ENCODE measurements around the gene ATG4D. TPM values are rescaled to one million over a fixed set of nuclear protein-coding genes. Genes with fewer than 3 reads are reported as not detected.

The ATG4D gene
- total and polyA plus RNA-seq, 2 of the 4 experiments (the other 2 are of a cell fraction): 8.2 to 21.8 TPM

DNA sequence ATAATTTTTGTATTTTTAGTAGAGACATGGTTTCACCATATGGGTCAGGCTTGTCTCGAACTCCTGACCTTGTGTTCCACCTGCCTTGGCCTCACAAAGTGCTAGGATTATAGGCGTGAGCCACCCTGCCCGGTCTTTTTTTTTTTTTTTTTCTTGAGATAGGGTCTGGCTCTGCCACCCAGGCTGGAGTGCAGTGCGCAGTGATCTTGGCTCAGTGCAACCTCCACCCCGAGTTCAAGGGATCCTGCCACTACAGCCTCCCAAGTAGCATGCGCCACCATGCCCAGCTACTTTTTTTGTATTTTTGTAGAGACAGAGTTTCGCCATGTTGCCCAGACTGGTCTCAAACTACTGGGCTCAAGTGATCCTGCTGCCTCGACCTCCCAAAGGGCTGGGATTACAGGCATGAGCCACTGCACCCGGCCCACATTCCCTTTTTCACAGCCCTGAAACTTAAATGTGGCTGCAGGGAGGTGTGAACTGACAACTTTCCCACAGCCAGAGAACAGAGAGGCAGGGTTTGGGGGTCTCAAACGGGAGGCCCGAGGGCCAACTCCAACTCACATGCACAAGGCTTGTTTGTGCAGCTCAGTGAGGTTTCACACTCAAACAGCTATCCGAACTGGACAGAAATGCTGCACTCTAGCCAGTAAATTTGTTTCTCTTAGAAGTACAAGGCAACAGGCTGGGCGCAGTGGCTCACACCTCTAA is 22.1 kb upstream of the ATG4D start:
- no peaks in the 10 kb centered on the region for H3K36me3 ChIP-seq (ENCODE audit: control insufficient read depth, insufficient read depth, low read length)
- H3K79me1 ChIP-seq (ENCODE audit: low read depth in 1 of 2, low read length in 2 of 2): no peaks in the 10 kb centered on the region
- DNase-seq: no peak
- no peak overlapping the region for H3K9ac ChIP-seq (ENCODE audit: low read depth, low read length)
- no peak overlapping the region for H2BK5ac ChIP-seq (ENCODE audit: low read depth, low read length, poor library complexity, severe bottlenecking)
- POLR2A ChIA-PET (ENCODE audit: unreplicated experiment): no interaction called here
- no peak overlapping the region for H2BK120ac ChIP-seq (ENCODE audit: low read depth, low read length)
- H3K14ac ChIP-seq (replicated peaks; ENCODE audit: low read depth, low read length): no peak overlapping the region
- no peak overlapping the region for H3K56ac ChIP-seq (ENCODE audit: extremely low read depth, insufficient read depth, low read length)
- CTCF ChIA-PET: no interaction called here
- H2BK15ac ChIP-seq (ENCODE audit: low read depth, low read length): no peak overlapping the region
- no peak overlapping the region for H3K4me3 ChIP-seq (ENCODE audit: insufficient read depth, low read depth, low read length)
- no peak overlapping the region for H4K91ac ChIP-seq (ENCODE audit: insufficient read depth, low read depth, low read length)
- no peaks in the 10 kb centered on the region for H3K9me3 ChIP-seq (ENCODE audit: control insufficient read depth, insufficient read depth, low read length)
- BruUV-seq (replicated peaks): no TSS peak
- no peak overlapping the region for H3K4ac ChIP-seq (ENCODE audit: low read depth, low read length)
- 66% methylated on average over 8 of the region's 13 CpGs; no CpG with 5 or more reads in 1 of the 2 experiments for WGBS, 2 experiments (ENCODE audit: extremely low coverage in 2 of 2, insufficient read length in 1 of 2)
- no peak for ATAC-seq (ENCODE audit: low read depth)
- TF ChIP-seq SMC3 (IDR thresholded peaks at IDR 0.05; ENCODE audit: low read depth, low read length): no peak
- TF ChIP-seq, protein P1, sequence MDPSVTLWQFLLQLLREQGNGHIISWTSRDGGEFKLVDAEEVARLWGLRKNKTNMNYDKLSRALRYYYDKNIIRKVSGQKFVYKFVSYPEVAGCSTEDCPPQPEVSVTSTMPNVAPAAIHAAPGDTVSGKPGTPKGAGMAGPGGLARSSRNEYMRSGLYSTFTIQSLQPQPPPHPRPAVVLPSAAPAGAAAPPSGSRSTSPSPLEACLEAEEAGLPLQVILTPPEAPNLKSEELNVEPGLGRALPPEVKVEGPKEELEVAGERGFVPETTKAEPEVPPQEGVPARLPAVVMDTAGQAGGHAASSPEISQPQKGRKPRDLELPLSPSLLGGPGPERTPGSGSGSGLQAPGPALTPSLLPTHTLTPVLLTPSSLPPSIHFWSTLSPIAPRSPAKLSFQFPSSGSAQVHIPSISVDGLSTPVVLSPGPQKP (IDR thresholded peaks at IDR 0.05; ENCODE audit: borderline replicate concordance, low read depth, low read length): no peak
- dilution Hi-C loops (cut with HindIII; ENCODE audit: low sequenced_read_pairs, unreplicated experiment) (no loop called here), intact Hi-C loops (cut with micrococcal nuclease) (no loop called here), in situ Hi-C loops (cut with MboI; ENCODE audit: low sequenced_read_pairs) (no loop called here)
- no peaks in the 10 kb centered on the region for H4K20me1 ChIP-seq (ENCODE audit: insufficient read depth, low read length)
- H3K9me1 ChIP-seq (ENCODE audit: insufficient read depth, low read length): no peaks in the 10 kb centered on the region
- H2AK5ac ChIP-seq (ENCODE audit: low read depth, low read length): no peak overlapping the region
- peaks cover 35% of the 10 kb centered on the region for H3K27me3 ChIP-seq (ENCODE audit: control insufficient read depth, insufficient read depth, low read length)
- H2AFZ ChIP-seq (replicated peaks; ENCODE audit: low read length, poor library complexity): peak overlapping the region; percentile 5
- peaks cover 4% of the 10 kb centered on the region; the same call in 1 of the 2 replicates for H3K4me1 ChIP-seq (ENCODE audit: control insufficient read depth, insufficient read depth, low read length)
- no peak overlapping the region for H3K23ac ChIP-seq (ENCODE audit: low read depth, low read length)
- H4K8ac ChIP-seq (ENCODE audit: low read depth in 2 of 2, low read length in 2 of 2): no peak overlapping the region
- no peak overlapping the region for H3K27ac ChIP-seq (ENCODE audit: insufficient read depth, low read length)
- H3K18ac ChIP-seq (ENCODE audit: low read depth, low read length): no peak overlapping the region
- no peak overlapping the region for H4K5ac ChIP-seq (ENCODE audit: low read depth, low read length)
- no peak overlapping the region for H2AK9ac ChIP-seq (replicated peaks; ENCODE audit: low read depth, low read length, poor library complexity)
- no peak overlapping the region for H3K4me2 ChIP-seq (ENCODE audit: low read depth, low read length)
- no peak overlapping the region for H2BK20ac ChIP-seq (ENCODE audit: low read depth, low read length)
